ENCODE results near the gene AHCYL2. TPM values are rescaled to one million over a fixed set of nuclear protein-coding genes. Genes with fewer than 3 reads are reported as not detected.
"Not testable (repeated sequence)": the region's sequence is repeated elsewhere in the genome, so short reads cannot be mapped to it uniquely, and the experiment has no call there.

Gene AHCYL2
- total and polyA plus RNA-seq, 2 experiments from 2014 or later: 7.8 to 29.4 TPM

DNA sequence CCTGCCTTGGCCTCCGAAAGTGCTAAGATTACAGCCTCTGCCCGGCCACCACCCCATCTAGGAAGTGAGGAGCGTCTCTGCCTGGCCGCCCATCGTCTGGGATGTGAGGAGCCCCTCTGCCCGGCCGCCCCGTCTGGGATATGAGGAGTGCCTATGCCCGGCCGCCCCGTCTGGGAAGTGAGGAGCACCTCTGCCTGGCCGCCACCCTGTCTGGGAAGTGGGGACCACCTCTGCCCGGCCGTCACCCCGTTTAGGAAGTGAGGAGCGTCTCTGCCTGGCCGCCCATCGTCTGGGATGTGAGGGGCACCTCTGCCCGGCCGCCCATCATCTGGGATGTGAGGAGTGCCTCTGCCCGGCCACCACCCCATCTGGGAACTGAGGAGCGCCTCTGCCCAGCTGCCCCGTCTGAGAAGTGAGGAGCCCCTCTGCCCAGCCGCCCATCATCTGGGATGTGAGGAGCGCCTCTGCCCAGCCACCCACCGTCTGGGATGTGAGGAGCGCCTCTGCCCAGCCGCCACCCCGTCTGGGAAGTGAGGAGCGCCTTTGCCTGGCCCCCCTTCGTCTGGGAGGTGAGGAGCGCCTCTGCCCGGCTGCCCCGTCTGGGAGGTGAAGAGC lies 8.6 kb upstream of the AHCYL2 start:
- not testable (repeated sequence) for H3K4me1 Mint-ChIP-seq; DNase-seq (ENCODE audit: low spot score); H3F3A ChIP-seq (replicated peaks; ENCODE audit: low read depth); H3K36me3 ChIP-seq (ENCODE audit: insufficient read depth); H3K27me3 ChIP-seq (ENCODE audit: insufficient read depth); H3K4me1 ChIP-seq (ENCODE audit: insufficient read depth); H3K4me2 ChIP-seq; H3K9me2 ChIP-seq (ENCODE audit: insufficient read depth); H3K79me2 ChIP-seq (replicated peaks; ENCODE audit: insufficient read depth); ATAC-seq; H2AFZ ChIP-seq; H3K4me3 Mint-ChIP-seq; H4K20me1 ChIP-seq (replicated peaks; ENCODE audit: insufficient read depth); H3K27ac ChIP-seq (ENCODE audit: low read depth); H3K27me3 Mint-ChIP-seq (ENCODE audit: insufficient read depth, low read depth, poor library complexity); H3K4me3 ChIP-seq; H3K27ac Mint-ChIP-seq
- Mint-ChIP-seq H3K36me3 (ENCODE audit: low read depth) (peaks cover 47% of the 10 kb centered on the region), H3K9me3 (peaks cover 33% of the 10 kb centered on the region)

DNA sequence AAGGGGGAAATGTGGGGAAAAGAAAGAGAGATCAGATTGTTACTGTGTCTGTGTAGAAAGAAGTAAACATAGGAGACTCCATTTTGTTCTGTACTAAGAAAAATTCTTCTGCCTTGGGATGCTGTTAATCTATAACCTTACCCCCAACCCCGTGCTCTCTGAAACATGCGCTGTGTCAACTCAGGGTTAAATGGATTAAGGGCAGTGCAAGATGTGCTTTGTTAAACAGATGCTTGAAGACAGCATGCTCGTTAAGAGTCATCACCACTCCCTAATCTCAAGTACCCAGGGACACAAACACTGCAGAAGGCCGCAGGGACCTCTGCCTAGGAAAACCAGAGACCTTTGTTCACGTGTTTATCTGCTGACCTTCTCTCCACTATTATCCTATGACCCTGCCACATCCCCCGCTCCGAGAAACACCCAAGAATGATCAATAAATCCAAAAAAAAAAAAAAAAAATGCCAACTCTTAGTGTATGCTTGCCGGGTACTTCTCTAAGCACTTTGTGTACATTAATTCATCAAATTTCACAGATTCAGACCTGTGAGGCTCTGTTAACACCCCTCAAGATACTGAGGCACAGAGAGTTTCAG lies 7.9 kb upstream of the AHCYL2 start:
- H3K36me3 ChIP-seq (ENCODE audit: insufficient read depth); H3K27ac Mint-ChIP-seq; H3F3A ChIP-seq (replicated peaks; ENCODE audit: low read depth); H3K4me1 Mint-ChIP-seq; H3K79me2 ChIP-seq (replicated peaks; ENCODE audit: insufficient read depth); H3K27ac ChIP-seq (ENCODE audit: low read depth); H3K4me2 ChIP-seq; DNase-seq (ENCODE audit: low spot score); H2AFZ ChIP-seq; H3K27me3 Mint-ChIP-seq (ENCODE audit: insufficient read depth, low read depth, poor library complexity); H3K9me2 ChIP-seq (ENCODE audit: insufficient read depth); H3K4me3 Mint-ChIP-seq; H3K27me3 ChIP-seq (ENCODE audit: insufficient read depth); H3K4me3 ChIP-seq; H4K20me1 ChIP-seq (replicated peaks; ENCODE audit: insufficient read depth); ATAC-seq; H3K4me1 ChIP-seq (ENCODE audit: insufficient read depth): not testable (repeated sequence)
- Mint-ChIP-seq H3K9me3 (peaks cover 33% of the 10 kb centered on the region), H3K36me3 (ENCODE audit: low read depth) (peaks cover 40% of the 10 kb centered on the region)

DNA sequence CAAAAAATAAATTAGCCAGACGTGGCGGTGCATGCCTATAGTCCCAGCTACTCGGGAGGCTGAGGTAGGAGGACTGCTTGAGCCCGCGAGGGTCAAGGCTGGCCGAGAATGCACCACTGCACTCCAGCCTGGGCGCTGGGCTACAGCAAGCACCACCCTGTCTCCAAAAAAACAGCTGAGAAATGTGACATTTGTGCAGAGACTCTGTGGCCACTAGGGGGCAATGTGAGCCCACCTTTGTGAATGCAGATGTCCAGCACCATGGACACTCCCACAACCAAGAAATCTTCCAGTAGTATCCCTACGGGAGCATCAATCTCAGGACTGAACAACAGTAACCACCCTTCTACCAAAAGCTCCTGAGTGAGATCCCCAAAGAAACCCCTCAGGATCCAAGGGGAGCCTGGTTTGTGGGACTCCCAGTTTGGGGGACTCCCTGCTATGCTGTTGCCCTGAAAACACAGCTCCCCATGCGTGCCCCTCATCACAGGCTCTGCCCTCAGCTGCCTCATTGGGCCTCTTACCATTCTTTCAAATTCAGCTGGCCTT lies 6.2 kb upstream of the AHCYL2 start:
- peaks cover 5% of the 10 kb centered on the region; the same call in 2 of the 3 replicates for H3K4me1 Mint-ChIP-seq
- peak; percentile 87 for ATAC-seq
- Histone ChIP-seq H3K4me2 (no peak overlapping the region), H2AFZ (no peak overlapping the region), H3K36me3 (ENCODE audit: insufficient read depth) (no peaks in the 10 kb centered on the region), H3K27me3 (ENCODE audit: insufficient read depth) (no peaks in the 10 kb centered on the region), H3K9me2 (ENCODE audit: insufficient read depth) (no peaks in the 10 kb centered on the region), H4K20me1 (replicated peaks; ENCODE audit: insufficient read depth) (no peaks in the 10 kb centered on the region), H3K4me3 (no peak overlapping the region), H3F3A (replicated peaks; ENCODE audit: low read depth) (0 out of 2 replicates have a peak, but pooled peaks cover 2% of the 10 kb centered on the region), H3K4me1 (ENCODE audit: insufficient read depth) (no peaks in the 10 kb centered on the region), H3K79me2 (replicated peaks; ENCODE audit: insufficient read depth) (no peaks in the 10 kb centered on the region), H3K27ac (ENCODE audit: low read depth) (no peak overlapping the region)
- peaks cover 33% of the 10 kb centered on the region for H3K9me3 Mint-ChIP-seq
- H3K27ac Mint-ChIP-seq: no peak overlapping the region
- no peak overlapping the region for H3K4me3 Mint-ChIP-seq
- TF ChIP-seq JUNB (IDR thresholded peaks at IDR 0.05; ENCODE audit: unreplicated experiment): no peak
- TF ChIP-seq, protein P1, sequence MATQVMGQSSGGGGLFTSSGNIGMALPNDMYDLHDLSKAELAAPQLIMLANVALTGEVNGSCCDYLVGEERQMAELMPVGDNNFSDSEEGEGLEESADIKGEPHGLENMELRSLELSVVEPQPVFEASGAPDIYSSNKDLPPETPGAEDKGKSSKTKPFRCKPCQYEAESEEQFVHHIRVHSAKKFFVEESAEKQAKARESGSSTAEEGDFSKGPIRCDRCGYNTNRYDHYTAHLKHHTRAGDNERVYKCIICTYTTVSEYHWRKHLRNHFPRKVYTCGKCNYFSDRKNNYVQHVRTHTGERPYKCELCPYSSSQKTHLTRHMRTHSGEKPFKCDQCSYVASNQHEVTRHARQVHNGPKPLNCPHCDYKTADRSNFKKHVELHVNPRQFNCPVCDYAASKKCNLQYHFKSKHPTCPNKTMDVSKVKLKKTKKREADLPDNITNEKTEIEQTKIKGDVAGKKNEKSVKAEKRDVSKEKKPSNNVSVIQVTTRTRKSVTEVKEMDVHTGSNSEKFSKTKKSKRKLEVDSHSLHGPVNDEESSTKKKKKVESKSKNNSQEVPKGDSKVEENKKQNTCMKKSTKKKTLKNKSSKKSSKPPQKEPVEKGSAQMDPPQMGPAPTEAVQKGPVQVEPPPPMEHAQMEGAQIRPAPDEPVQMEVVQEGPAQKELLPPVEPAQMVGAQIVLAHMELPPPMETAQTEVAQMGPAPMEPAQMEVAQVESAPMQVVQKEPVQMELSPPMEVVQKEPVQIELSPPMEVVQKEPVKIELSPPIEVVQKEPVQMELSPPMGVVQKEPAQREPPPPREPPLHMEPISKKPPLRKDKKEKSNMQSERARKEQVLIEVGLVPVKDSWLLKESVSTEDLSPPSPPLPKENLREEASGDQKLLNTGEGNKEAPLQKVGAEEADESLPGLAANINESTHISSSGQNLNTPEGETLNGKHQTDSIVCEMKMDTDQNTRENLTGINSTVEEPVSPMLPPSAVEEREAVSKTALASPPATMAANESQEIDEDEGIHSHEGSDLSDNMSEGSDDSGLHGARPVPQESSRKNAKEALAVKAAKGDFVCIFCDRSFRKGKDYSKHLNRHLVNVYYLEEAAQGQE (IDR thresholded peaks at IDR 0.05; ENCODE audit: unreplicated experiment): peak; percentile 56
- TF ChIP-seq, protein P2, sequence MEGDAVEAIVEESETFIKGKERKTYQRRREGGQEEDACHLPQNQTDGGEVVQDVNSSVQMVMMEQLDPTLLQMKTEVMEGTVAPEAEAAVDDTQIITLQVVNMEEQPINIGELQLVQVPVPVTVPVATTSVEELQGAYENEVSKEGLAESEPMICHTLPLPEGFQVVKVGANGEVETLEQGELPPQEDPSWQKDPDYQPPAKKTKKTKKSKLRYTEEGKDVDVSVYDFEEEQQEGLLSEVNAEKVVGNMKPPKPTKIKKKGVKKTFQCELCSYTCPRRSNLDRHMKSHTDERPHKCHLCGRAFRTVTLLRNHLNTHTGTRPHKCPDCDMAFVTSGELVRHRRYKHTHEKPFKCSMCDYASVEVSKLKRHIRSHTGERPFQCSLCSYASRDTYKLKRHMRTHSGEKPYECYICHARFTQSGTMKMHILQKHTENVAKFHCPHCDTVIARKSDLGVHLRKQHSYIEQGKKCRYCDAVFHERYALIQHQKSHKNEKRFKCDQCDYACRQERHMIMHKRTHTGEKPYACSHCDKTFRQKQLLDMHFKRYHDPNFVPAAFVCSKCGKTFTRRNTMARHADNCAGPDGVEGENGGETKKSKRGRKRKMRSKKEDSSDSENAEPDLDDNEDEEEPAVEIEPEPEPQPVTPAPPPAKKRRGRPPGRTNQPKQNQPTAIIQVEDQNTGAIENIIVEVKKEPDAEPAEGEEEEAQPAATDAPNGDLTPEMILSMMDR (conservative IDR thresholded peaks at IDR 0.05; ENCODE audit: low read depth in 2 of 2): peak; percentile 96 to 99
- H3K36me3 Mint-ChIP-seq (ENCODE audit: low read depth): peaks cover 26% of the 10 kb centered on the region
- peaks cover 7% of the 10 kb centered on the region for H3K27me3 Mint-ChIP-seq (ENCODE audit: insufficient read depth, low read depth, poor library complexity)
- DNase-seq (ENCODE audit: low spot score): peak; percentile 94

DNA sequence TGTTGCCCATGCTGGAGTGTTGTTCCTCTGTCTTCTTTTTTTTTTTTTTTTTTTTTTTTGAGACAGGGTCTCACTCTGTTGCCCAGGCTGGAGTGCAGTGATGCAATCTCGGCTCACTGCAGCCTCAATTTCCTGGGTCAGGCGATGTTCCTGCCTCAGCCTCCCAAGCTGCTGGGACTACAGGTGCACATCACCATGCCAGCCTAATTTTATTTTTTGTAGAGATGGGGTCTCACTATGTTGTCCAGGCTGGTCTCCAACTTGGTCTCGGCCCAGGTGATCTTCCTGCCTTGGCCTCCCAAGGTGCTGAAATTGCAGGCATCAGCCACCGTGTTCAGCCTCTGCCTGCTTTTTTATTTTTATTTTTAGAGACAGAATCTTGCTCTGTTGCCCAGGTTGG lies 5.7 kb upstream of the AHCYL2 start:
- not testable (repeated sequence) for H3K4me1 Mint-ChIP-seq; H4K20me1 ChIP-seq (replicated peaks; ENCODE audit: insufficient read depth)
- peaks cover 29% of the 10 kb centered on the region for H3K9me3 Mint-ChIP-seq

More for the DNA sequence above, 5.7 kb upstream of the AHCYL2 start:
- not testable (repeated sequence) for H3K4me3 Mint-ChIP-seq; H3K4me2 ChIP-seq; H2AFZ ChIP-seq; H3K27ac Mint-ChIP-seq; H3K27me3 ChIP-seq (ENCODE audit: insufficient read depth); H3K27ac ChIP-seq (ENCODE audit: low read depth); H3K36me3 ChIP-seq (ENCODE audit: insufficient read depth); H3K4me1 ChIP-seq (ENCODE audit: insufficient read depth); H3K79me2 ChIP-seq (replicated peaks; ENCODE audit: insufficient read depth); DNase-seq (ENCODE audit: low spot score); H3K9me2 ChIP-seq (ENCODE audit: insufficient read depth); H3K4me3 ChIP-seq; H3F3A ChIP-seq (replicated peaks; ENCODE audit: low read depth); ATAC-seq; H3K27me3 Mint-ChIP-seq (ENCODE audit: insufficient read depth, low read depth, poor library complexity)
- H3K36me3 Mint-ChIP-seq (ENCODE audit: low read depth): peaks cover 21% of the 10 kb centered on the region

All from GM23338 (cell line).